GM23338 (cell line): ENCODE measurements around the gene USF2. TPM values are rescaled to one million over a fixed set of nuclear protein-coding genes. Genes with fewer than 3 reads are reported as not detected.

Source experiments
- ATAC-seq: fragments of 200-7000 bp; cut with Tn5 transposase; 3 replicates; pipeline ENCODE4 v1.9.1; 2020
- DNase-seq: peaks from one replicate; pipeline ENCODE4 v3.0.0-alpha.2; 2015; ENCODE audit warnings: low spot score
- H2AFZ ChIP-seq: fragments of 200-600 bp; sonication (generic); 2 replicates; pipeline ENCODE4 v1.8.0; 2016; ENCODE audit warnings: antibody characterized with exemption, mild to moderate bottlenecking, moderate library complexity
- H3F3A ChIP-seq: fragments of 200-600 bp; sonication (generic); replicated peaks from 2 replicates; pipeline ENCODE4 v1.8.0; 2017; ENCODE audit warnings: antibody characterized with exemption, mixed run types, low read depth
- H3K27ac ChIP-seq: fragments of 200-600 bp; sonication (generic); 2 replicates; pipeline ENCODE4 v1.6.1; 2016; ENCODE audit warnings: low read depth
- H3K27me3 ChIP-seq: fragments of 200-600 bp; sonication (generic); 2 replicates; pipeline ENCODE4 v1.8.0; 2016; ENCODE audit warnings: mild to moderate bottlenecking, mixed run types, moderate library complexity; ENCODE audit not compliant: insufficient read depth
- H3K36me3 ChIP-seq: fragments of 200-600 bp; sonication (generic); 2 replicates; pipeline ENCODE4 v1.8.0; 2016; ENCODE audit warnings: mild to moderate bottlenecking; ENCODE audit not compliant: insufficient read depth
- H3K4me1 ChIP-seq: fragments of 200-600 bp; sonication (generic); 2 replicates; pipeline ENCODE4 v1.8.0; 2016; ENCODE audit warnings: mild to moderate bottlenecking, moderate library complexity; ENCODE audit not compliant: insufficient read depth
- H3K4me2 ChIP-seq: fragments of 200-600 bp; sonication (generic); 2 replicates; pipeline ENCODE4 v1.7.1; 2017; ENCODE audit warnings: mixed run types
- H3K4me3 ChIP-seq: fragments of 200-600 bp; sonication (generic); 2 replicates; pipeline ENCODE4 v1.6.1; 2016; ENCODE audit warnings: mixed run types
- H3K79me2 ChIP-seq: fragments of 200-600 bp; sonication (generic); replicated peaks from 2 replicates; pipeline ENCODE4 v1.8.0; 2017; ENCODE audit warnings: mild to moderate bottlenecking; ENCODE audit not compliant: insufficient read depth
- H3K9me2 ChIP-seq: fragments of 200-600 bp; sonication (generic); 2 replicates; pipeline ENCODE4 v1.8.0; 2017; ENCODE audit not compliant: insufficient read depth
- H4K20me1 ChIP-seq: fragments of 200-600 bp; sonication (generic); replicated peaks from 2 replicates; pipeline ENCODE4 v1.8.0; 2017; ENCODE audit warnings: mild to moderate bottlenecking; ENCODE audit not compliant: insufficient read depth
- H3K27ac Mint-ChIP-seq: 2 replicates; pipeline ENCODE4 v1.8.0; 2020; ENCODE audit warnings: inconsistent platforms, mild to moderate bottlenecking, moderate library complexity, mixed read lengths
- H3K27me3 Mint-ChIP-seq: 3 replicates; pipeline ENCODE4 v1.8.0; 2022; ENCODE audit warnings: low read depth, mild to moderate bottlenecking, moderate library complexity, mixed read lengths, inconsistent platforms; ENCODE audit not compliant: insufficient read depth, poor library complexity
- H3K36me3 Mint-ChIP-seq: 3 replicates; pipeline ENCODE4 v1.8.0; 2021; ENCODE audit warnings: low read depth, mild to moderate bottlenecking, inconsistent platforms, moderate library complexity, mixed read lengths
- H3K4me1 Mint-ChIP-seq: 3 replicates; pipeline ENCODE4 v1.8.0; 2020; ENCODE audit warnings: mild to moderate bottlenecking, inconsistent platforms, mixed read lengths
- H3K4me3 Mint-ChIP-seq: 3 replicates; pipeline ENCODE4 v1.8.0; 2021; ENCODE audit warnings: moderate library complexity, mild to moderate bottlenecking, inconsistent platforms, mixed read lengths
- H3K9me3 Mint-ChIP-seq: 3 replicates; pipeline ENCODE4 v1.8.0; 2020; ENCODE audit warnings: moderate library complexity, mild to moderate bottlenecking, inconsistent platforms, mixed read lengths
- CREB1 ChIP-seq: fragments of 250-450 bp; sonication (Bioruptor Pico); IDR thresholded peaks from 2 replicates; pipeline ENCODE4 v1.5.0; 2020; ENCODE audit warnings: low read depth, mild to moderate bottlenecking, moderate library complexity
- CTCF ChIP-seq, 2 experiments: fragments of 200-600 bp in 1 of 2; sonication (generic) in 1 of 2; conservative IDR thresholded peaks; 2 replicates each; pipeline versions ENCODE4 v1.5.1 to v1.6.1; 2016 to 2017; ENCODE audit warnings: antibody characterized with exemption in 2 of 2, low read depth in 2 of 2, mild to moderate bottlenecking in 2 of 2, moderate library complexity in 1 of 2
- ETS1 ChIP-seq: IDR thresholded peaks from 2 replicates; pipeline ENCODE4 v1.6.1; 2016; ENCODE audit warnings: antibody characterized with exemption
- EZH2 ChIP-seq: fragments of 200-600 bp; sonication (generic); IDR thresholded peaks from one replicate; pipeline ENCODE4 v1.8.0; 2017; ENCODE audit warnings: antibody characterized with exemption, mild to moderate bottlenecking, low read depth; ENCODE audit not compliant: unreplicated experiment
- EZH2phosphoT487 ChIP-seq: fragments of 200-600 bp; sonication (generic); IDR thresholded peaks from one replicate; pipeline ENCODE4 v1.8.1; 2018; ENCODE audit warnings: antibody characterized with exemption; ENCODE audit not compliant: unreplicated experiment
- JUNB ChIP-seq: IDR thresholded peaks from one replicate; pipeline ENCODE4 v1.6.1; 2016; ENCODE audit warnings: antibody characterized with exemption; ENCODE audit not compliant: unreplicated experiment
- NANOG ChIP-seq: IDR thresholded peaks from 2 replicates; pipeline ENCODE4 v1.6.1; 2016; ENCODE audit warnings: antibody characterized with exemption, borderline replicate concordance
- POLR2AphosphoS5 ChIP-seq: IDR thresholded peaks from 2 replicates; pipeline ENCODE4 v1.6.1; 2016; ENCODE audit warnings: antibody characterized with exemption, low read depth
- STAT1 ChIP-seq: IDR thresholded peaks from one replicate; pipeline ENCODE4 v1.6.1; 2016; ENCODE audit warnings: antibody characterized with exemption; ENCODE audit not compliant: unreplicated experiment
- ZNF114 ChIP-seq: fragments of 250-450 bp; sonication (Bioruptor Pico); IDR thresholded peaks from 2 replicates; pipeline ENCODE4 v1.5.0; 2020; ENCODE audit warnings: mild to moderate bottlenecking, moderate library complexity
- ZNF331 ChIP-seq: fragments of 250-450 bp; sonication (Bioruptor Pico); IDR thresholded peaks from 2 replicates; pipeline ENCODE4 v1.5.0; 2020; ENCODE audit warnings: low read depth, mild to moderate bottlenecking, moderate library complexity
- polyA plus RNA-seq: library from polyadenylated mRNA; unstranded; fragments of >200 nt; fragmentation: Nextera tagmentation; extraction: Ambion mirVana; gene quantifications from 2 replicates; pipeline ENCODE4 v1.2.1, GENCODE V29; 2016
- total RNA-seq: library from RNA; depleted of rRNA; stranded (reverse); fragments of >200 nt; shearing (Covaris generic); gene quantifications from 2 replicates; pipeline ENCODE4 v1.2.3, GENCODE V29; 2014
- TF ChIP-seq, protein P1 (sequence below): IDR thresholded peaks from one replicate; pipeline ENCODE4 v1.6.1; 2018; ENCODE audit warnings: antibody characterized with exemption; ENCODE audit not compliant: unreplicated experiment
- TF ChIP-seq, protein P2 (sequence below): fragments of 250-450 bp; sonication (Bioruptor Pico); IDR thresholded peaks from 2 replicates; pipeline ENCODE4 v1.5.0; 2020; ENCODE audit warnings: mild to moderate bottlenecking, moderate library complexity

USF2 gene
- total and polyA plus RNA-seq, 2 experiments from 2014 or later: 28.9 to 60.5 TPM

GRCh38 chr19:35320065-35320713 is 51.4 kb downstream of the USF2 start:
- H3K4me3 Mint-ChIP-seq: no peak overlapping the region
- H3K27me3 Mint-ChIP-seq: peaks cover 6% of the 10 kb centered on the region
- H3K27ac Mint-ChIP-seq: no peak overlapping the region
- no peaks in the 10 kb centered on the region for H4K20me1 ChIP-seq
- ATAC-seq (no peak), DNase-seq (no peak)
- peaks cover 2% of the 10 kb centered on the region; the same call in 1 of the 3 replicates for H3K4me1 Mint-ChIP-seq
- H3K36me3 ChIP-seq: no peaks in the 10 kb centered on the region
- no peak overlapping the region for H3K4me2 ChIP-seq
- H2AFZ ChIP-seq: no peak overlapping the region
- H3K4me1 ChIP-seq: no peaks in the 10 kb centered on the region
- H3K79me2 ChIP-seq: no peaks in the 10 kb centered on the region
- H3K9me2 ChIP-seq: no peaks in the 10 kb centered on the region
- peaks cover 9% of the 10 kb centered on the region; the same call in 2 of the 3 replicates for H3K9me3 Mint-ChIP-seq
- TF ChIP-seq ZNF114 (CRISPR knock-in tag): no peak
- TF ChIP-seq, protein P1, sequence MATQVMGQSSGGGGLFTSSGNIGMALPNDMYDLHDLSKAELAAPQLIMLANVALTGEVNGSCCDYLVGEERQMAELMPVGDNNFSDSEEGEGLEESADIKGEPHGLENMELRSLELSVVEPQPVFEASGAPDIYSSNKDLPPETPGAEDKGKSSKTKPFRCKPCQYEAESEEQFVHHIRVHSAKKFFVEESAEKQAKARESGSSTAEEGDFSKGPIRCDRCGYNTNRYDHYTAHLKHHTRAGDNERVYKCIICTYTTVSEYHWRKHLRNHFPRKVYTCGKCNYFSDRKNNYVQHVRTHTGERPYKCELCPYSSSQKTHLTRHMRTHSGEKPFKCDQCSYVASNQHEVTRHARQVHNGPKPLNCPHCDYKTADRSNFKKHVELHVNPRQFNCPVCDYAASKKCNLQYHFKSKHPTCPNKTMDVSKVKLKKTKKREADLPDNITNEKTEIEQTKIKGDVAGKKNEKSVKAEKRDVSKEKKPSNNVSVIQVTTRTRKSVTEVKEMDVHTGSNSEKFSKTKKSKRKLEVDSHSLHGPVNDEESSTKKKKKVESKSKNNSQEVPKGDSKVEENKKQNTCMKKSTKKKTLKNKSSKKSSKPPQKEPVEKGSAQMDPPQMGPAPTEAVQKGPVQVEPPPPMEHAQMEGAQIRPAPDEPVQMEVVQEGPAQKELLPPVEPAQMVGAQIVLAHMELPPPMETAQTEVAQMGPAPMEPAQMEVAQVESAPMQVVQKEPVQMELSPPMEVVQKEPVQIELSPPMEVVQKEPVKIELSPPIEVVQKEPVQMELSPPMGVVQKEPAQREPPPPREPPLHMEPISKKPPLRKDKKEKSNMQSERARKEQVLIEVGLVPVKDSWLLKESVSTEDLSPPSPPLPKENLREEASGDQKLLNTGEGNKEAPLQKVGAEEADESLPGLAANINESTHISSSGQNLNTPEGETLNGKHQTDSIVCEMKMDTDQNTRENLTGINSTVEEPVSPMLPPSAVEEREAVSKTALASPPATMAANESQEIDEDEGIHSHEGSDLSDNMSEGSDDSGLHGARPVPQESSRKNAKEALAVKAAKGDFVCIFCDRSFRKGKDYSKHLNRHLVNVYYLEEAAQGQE: no peak
- no peak for TF ChIP-seq CTCF (conservative IDR thresholded peaks at IDR 0.05; ENCODE audit: low read depth in 2 of 2)
- no peak for TF ChIP-seq JUNB
- TF ChIP-seq POLR2AphosphoS5: no peak
- TF ChIP-seq EZH2phosphoT487: no peak
- no peak for TF ChIP-seq ZNF331 (CRISPR knock-in tag)
- TF ChIP-seq STAT1: no peak
- TF ChIP-seq CREB1 (CRISPR knock-in tag): no peak
- no peak for TF ChIP-seq ETS1
- no peak for TF ChIP-seq EZH2
- no peak for TF ChIP-seq NANOG
- TF ChIP-seq, protein P2, sequence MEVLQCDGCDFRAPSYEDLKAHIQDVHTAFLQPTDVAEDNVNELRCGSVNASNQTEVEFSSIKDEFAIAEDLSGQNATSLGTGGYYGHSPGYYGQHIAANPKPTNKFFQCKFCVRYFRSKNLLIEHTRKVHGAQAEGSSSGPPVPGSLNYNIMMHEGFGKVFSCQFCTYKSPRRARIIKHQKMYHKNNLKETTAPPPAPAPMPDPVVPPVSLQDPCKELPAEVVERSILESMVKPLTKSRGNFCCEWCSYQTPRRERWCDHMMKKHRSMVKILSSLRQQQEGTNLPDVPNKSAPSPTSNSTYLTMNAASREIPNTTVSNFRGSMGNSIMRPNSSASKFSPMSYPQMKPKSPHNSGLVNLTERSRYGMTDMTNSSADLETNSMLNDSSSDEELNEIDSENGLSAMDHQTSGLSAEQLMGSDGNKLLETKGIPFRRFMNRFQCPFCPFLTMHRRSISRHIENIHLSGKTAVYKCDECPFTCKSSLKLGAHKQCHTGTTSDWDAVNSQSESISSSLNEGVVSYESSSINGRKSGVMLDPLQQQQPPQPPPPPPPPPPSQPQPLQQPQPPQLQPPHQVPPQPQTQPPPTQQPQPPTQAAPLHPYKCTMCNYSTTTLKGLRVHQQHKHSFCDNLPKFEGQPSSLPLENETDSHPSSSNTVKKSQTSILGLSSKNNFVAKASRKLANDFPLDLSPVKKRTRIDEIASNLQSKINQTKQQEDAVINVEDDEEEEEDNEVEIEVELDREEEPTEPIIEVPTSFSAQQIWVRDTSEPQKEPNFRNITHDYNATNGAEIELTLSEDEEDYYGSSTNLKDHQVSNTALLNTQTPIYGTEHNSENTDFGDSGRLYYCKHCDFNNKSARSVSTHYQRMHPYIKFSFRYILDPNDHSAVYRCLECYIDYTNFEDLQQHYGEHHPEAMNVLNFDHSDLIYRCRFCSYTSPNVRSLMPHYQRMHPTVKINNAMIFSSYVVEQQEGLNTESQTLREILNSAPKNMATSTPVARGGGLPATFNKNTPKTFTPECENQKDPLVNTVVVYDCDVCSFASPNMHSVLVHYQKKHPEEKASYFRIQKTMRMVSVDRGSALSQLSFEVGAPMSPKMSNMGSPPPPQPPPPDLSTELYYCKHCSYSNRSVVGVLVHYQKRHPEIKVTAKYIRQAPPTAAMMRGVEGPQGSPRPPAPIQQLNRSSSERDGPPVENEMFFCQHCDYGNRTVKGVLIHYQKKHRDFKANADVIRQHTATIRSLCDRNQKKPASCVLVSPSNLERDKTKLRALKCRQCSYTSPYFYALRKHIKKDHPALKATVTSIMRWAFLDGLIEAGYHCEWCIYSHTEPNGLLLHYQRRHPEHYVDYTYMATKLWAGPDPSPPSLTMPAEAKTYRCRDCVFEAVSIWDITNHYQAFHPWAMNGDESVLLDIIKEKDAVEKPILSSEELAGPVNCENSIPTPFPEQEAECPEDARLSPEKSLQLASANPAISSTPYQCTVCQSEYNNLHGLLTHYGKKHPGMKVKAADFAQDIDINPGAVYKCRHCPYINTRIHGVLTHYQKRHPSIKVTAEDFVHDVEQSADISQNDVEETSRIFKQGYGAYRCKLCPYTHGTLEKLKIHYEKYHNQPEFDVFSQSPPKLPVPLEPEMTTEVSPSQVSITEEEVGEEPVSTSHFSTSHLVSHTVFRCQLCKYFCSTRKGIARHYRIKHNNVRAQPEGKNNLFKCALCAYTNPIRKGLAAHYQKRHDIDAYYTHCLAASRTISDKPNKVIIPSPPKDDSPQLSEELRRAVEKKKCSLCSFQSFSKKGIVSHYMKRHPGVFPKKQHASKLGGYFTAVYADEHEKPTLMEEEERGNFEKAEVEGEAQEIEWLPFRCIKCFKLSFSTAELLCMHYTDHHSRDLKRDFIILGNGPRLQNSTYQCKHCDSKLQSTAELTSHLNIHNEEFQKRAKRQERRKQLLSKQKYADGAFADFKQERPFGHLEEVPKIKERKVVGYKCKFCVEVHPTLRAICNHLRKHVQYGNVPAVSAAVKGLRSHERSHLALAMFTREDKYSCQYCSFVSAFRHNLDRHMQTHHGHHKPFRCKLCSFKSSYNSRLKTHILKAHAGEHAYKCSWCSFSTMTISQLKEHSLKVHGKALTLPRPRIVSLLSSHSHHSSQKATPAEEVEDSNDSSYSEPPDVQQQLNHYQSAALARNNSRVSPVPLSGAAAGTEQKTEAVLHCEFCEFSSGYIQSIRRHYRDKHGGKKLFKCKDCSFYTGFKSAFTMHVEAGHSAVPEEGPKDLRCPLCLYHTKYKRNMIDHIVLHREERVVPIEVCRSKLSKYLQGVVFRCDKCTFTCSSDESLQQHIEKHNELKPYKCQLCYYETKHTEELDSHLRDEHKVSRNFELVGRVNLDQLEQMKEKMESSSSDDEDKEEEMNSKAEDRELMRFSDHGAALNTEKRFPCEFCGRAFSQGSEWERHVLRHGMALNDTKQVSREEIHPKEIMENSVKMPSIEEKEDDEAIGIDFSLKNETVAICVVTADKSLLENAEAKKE (CRISPR knock-in tag): no peak
- H3K27ac ChIP-seq: no peak overlapping the region
- no peaks in the 10 kb centered on the region for H3F3A ChIP-seq
- no peaks in the 10 kb centered on the region for H3K36me3 Mint-ChIP-seq
- H3K27me3 ChIP-seq: no peaks in the 10 kb centered on the region
- H3K4me3 ChIP-seq: no peak overlapping the region
